ENCODE measurements around the gene CYSTM1.

- TF ChIP-seq PKNOX1 (IDR thresholded peaks at IDR 0.05) (no peak), LEF1 (IDR thresholded peaks at IDR 0.05; ENCODE audit: borderline replicate concordance) (no peak), SP1 (IDR thresholded peaks at IDR 0.05) (no peak), FOXM1 (IDR thresholded peaks at IDR 0.05; ENCODE audit: borderline replicate concordance) (no peak), ELF4 (IDR thresholded peaks at IDR 0.05) (no peak), L3MBTL2 (conservative IDR thresholded peaks at IDR 0.05) (no peak), CTBP1 (IDR thresholded peaks at IDR 0.05; ENCODE audit: borderline replicate concordance) (no peak), TARDBP (IDR thresholded peaks at IDR 0.05) (no peak), BHLHE40 (IDR thresholded peaks at IDR 0.05; ENCODE audit: borderline replicate concordance) (no peak), NFRKB (IDR thresholded peaks at IDR 0.05) (no peak), SUZ12 (IDR thresholded peaks at IDR 0.05) (no peak), ARNT (IDR thresholded peaks at IDR 0.05) (no peak), ZNF384 (IDR thresholded peaks at IDR 0.05) (no peak), FOXK2 (IDR thresholded peaks at IDR 0.05) (no peak)
Observed at GRCh38 chr5:140267559-140268018, 92.6 kb downstream of the CYSTM1 start.

Measured in HEK293T (cell line).